Heart right ventricle (tissue), 16 donors: Measurements from ENCODE around the gene WFDC5. TPM values are rescaled to one million over a fixed set of nuclear protein-coding genes. Genes with fewer than 3 reads are reported as not detected.
"Not testable (repeated sequence)": the region's sequence is repeated elsewhere in the genome, so short reads cannot be mapped to it uniquely, and the experiment has no call there.

Experiments used
- ATAC-seq, 8 donors: fragments of 200-7000 bp; cut with Tn5 transposase; one replicate each; pipeline ENCODE4 v1.9.1; 2020; ENCODE audit warnings: mild to moderate bottlenecking in 8 of 8, moderate library complexity in 8 of 8, moderate number of reproducible peaks in 1 of 8
- DNase-seq, 2 donors: peaks; one replicate each; pipeline ENCODE4 v3.0.0-alpha.2; 2020
- H3K27ac ChIP-seq, 10 donors: fragments of 200-600 bp; sonication (generic) in 2 of 10; one replicate each; pipeline versions ENCODE4 v1.5.0 to v1.8.0; 2020 to 2022; ENCODE audit warnings: mild to moderate bottlenecking in 3 of 10
- H3K27me3 ChIP-seq, 7 donors: fragments of 200-600 bp; one replicate each; pipeline ENCODE4 v1.8.0; 2021 to 2022; ENCODE audit warnings: mild to moderate bottlenecking in 2 of 7
- H3K36me3 ChIP-seq, 9 donors: fragments of 200-600 bp; sonication (generic) in 1 of 9; one replicate each; pipeline versions ENCODE4 v1.5.0 to v1.8.0; 2020 to 2022; ENCODE audit warnings: mild to moderate bottlenecking in 2 of 9
- H3K4me1 ChIP-seq, 9 donors: fragments of 200-600 bp; sonication (generic) in 1 of 9; one replicate each; pipeline versions ENCODE4 v1.5.0 to v1.8.0; 2020 to 2022; ENCODE audit warnings: mild to moderate bottlenecking in 4 of 9
- H3K4me3 ChIP-seq, 10 donors: fragments of 200-600 bp; sonication (generic) in 2 of 10; one replicate each; pipeline versions ENCODE4 v1.5.0 to v1.8.0; 2020 to 2022; ENCODE audit warnings: mild to moderate bottlenecking in 7 of 10, moderate library complexity in 2 of 10
- H3K9me3 ChIP-seq, 11 donors: fragments of 200-600 bp in 10 of 11; sonication (generic) in 2 of 11; one replicate each; pipeline versions ENCODE4 v1.5.0 to v1.8.0; 2013 to 2022; ENCODE audit warnings: mild to moderate bottlenecking in 2 of 11, control low read depth in 1 of 11, moderate library complexity in 1 of 11
- CTCF ChIP-seq, 9 donors: fragments of 200-600 bp; sonication (generic) in 2 of 9; IDR thresholded peaks; one replicate each; pipeline versions ENCODE4 v1.5.0 to v1.8.0; 2021 to 2022; ENCODE audit warnings: antibody characterized with exemption in 9 of 9, mild to moderate bottlenecking in 5 of 9, moderate library complexity in 1 of 9
- WGBS, 2 donors: extraction: QIAGEN DNeasy Blood & Tissue Kit; methylation state at CpG; one replicate each; pipeline ENCODE4 v1.1.7; 2013; ENCODE audit warnings: inconsistent platforms in 1 of 2; 5-methylcytosine and 5-hydroxymethylcytosine counted together
- intact Hi-C, 10 donors: fragments of 100-400 bp; cut with DNase I; formaldehyde crosslinking; loops; one replicate each; pipeline versions ENCODE4 v1.11.1 to v1.14.2; 2022
- polyA plus RNA-seq, 2 donors: library from polyadenylated mRNA; stranded (reverse); fragments of 200-250 nt; gene quantifications; one replicate each; pipeline ENCODE4 v1.2.3, GENCODE V29; 2013
- total RNA-seq, 10 donors: library from RNA; stranded (reverse); fragmentation: NEBNext Ultra II Directional in 3 of 10; extraction: Animal tissue kit (Norgen Biotek cat#: 25700) in 3 of 10; gene quantifications; one replicate each; pipeline versions ENCODE4 v1.2.1 to v1.2.4, GENCODE V29; 2021 to 2023
- donor health status: Arrhythmogenic right ventricular cardiomyopathy.
- donor health status: ischemic (EF 13 %, LVEDD 7.1; RV severe dilation, severe dysfunction).
- donor health status: healthy with polysubstance abuse.
- donor health status: DM: no; HTN: yes; CAD: no.
- donor health status: DM: no; HTN: no; CAD: no.
- donor health status: ischemic (EF 25% LVEDD 6.9; RV normal size, moderate dysfunction).
- donor health status: ischemic (EF 25% LVEDD 5.7; RV mildly dilated, moderate dysfunction).
- donor health status: healthy.
- donor health status: DM: yes; HTN: yes; CAD: no.
- donor health status: Ischemic cardiomyopathy.
- donor health status: ischemic (EF 35%, LVEDD 5.7; RV mildly dilated, moderate dysfunction).
- donor health status: nonischemic (EF 11% LVEDD 7.7; RV severe dilation, severe dysfunction).
- donor health status: DM: yes; HTN: yes; CAD: no.
- donor health status: PGD.
- donor health status: ischemic (EF 29% LVEDD 5.4; RV normal size, mild dysfunction).
- donor health status: nonischemic (EF 23%, LVEDD 6.1; RV moderate dilation, normal function).

Gene WFDC5
- total and polyA plus RNA-seq, 12 donors: not detected

DNA sequence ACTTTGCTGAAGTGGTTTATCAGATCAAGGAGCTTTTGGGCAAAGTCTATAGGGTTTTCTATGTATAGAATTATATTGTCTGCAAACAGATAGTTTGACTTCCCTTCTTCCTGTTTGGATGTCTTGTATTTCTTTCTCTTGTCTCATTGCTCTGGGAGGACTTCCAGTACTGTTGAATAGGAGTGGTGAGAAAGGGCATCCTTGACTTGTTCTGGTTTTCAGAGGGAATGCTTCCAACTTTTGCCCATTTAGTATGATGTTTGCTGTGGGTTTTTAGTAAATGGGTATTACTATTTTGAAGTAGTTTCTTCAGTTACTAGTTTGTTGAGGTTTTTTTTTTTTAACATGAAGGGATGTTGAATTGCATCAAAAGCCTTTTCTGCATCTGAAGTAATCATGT, 50.2 kb downstream of the WFDC5 start:
- ATAC-seq: no peak

GRCh38 chr20:45063107-45063506, 51.9 kb downstream of the WFDC5 start:
- H3K36me3 ChIP-seq: peaks cover 0 to 24% (median 0%) of the 10 kb centered on the region in 9 donors
- H3K27me3 ChIP-seq, H3K4me1 ChIP-seq, DNase-seq, H3K9me3 ChIP-seq, ATAC-seq, H3K27ac ChIP-seq, intact Hi-C loops, H3K4me3 ChIP-seq: not testable (repeated sequence)
- WGBS, 2 donors: 89 to 99% methylated on average over 2 of the region's 2 CpGs

More for the DNA sequence above, 50.2 kb downstream of the WFDC5 start:
- intact Hi-C loops: no loop called here
- no peak for DNase-seq
- Histone ChIP-seq H3K27me3 (no peaks in the 10 kb centered on the region), H3K9me3 (no peaks in the 10 kb centered on the region), H3K4me1 (peaks cover 0 to 5% (median 0%) of the 10 kb centered on the region in 9 donors), H3K36me3 (peaks cover 0 to 35% (median 0%) of the 10 kb centered on the region in 9 donors), H3K27ac (no peak overlapping the region), H3K4me3 (no peak overlapping the region)
- TF ChIP-seq CTCF (IDR thresholded peaks at IDR 0.05): no peak

DNA sequence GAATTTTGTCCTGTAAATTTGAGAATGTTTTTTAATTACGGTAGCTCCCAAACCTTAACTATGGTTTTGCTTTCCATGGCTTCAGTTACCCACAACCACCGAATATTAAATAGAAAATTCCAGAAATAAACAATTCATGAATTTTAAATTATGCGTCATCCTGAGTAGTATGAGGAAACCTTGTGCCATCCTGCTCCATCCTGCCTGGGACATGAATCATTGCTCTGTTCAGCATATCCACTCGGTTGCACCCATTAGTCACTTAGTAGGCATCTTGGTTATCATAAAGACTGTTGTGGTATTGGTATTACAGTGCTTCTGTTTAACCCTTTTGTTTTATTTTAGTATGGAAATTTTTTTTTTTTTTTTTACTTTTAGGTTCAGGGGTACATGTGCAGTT, 53.7 kb downstream of the WFDC5 start:
- no peaks in the 10 kb centered on the region for H3K4me1 ChIP-seq
- whole genome bisulfite sequencing, 2 donors: 77 to 84% methylated on average over 4 of the region's 4 CpGs
- no peaks in the 10 kb centered on the region for H3K9me3 ChIP-seq
- no peak for ATAC-seq
- intact Hi-C loops: no loop called here
- peaks cover 0 to 26% (median 0%) of the 10 kb centered on the region in 9 donors for H3K36me3 ChIP-seq
- TF ChIP-seq CTCF (IDR thresholded peaks at IDR 0.05): no peak
- DNase-seq: no peak
- H3K4me3 ChIP-seq: no peak overlapping the region
- no peaks in the 10 kb centered on the region for H3K27me3 ChIP-seq
- no peak overlapping the region for H3K27ac ChIP-seq

- Histone ChIP-seq H3K27me3 (no peaks in the 10 kb centered on the region), H3K9me3 (no peaks in the 10 kb centered on the region), H3K4me1 (no peaks in the 10 kb centered on the region), H3K36me3 (peaks cover 0 to 35% (median 0%) of the 10 kb centered on the region in 9 donors), H3K27ac (no peak overlapping the region), H3K4me3 (no peak overlapping the region)
- no peak for ATAC-seq
- 85% methylated on average over 4 of the region's 4 CpGs for WGBS, 2 donors
- no peak for DNase-seq
- TF ChIP-seq CTCF (IDR thresholded peaks at IDR 0.05): no peak
- intact Hi-C loops: no loop called here
Measured at GRCh38 chr20:45060294-45060693, 54.7 kb downstream of the WFDC5 start.

Other genes starting within 250 kb of the WFDC5 start
- gene YWHAB, start 229.5 kb downstream of the WFDC5 start, total RNA-seq: 100 to 1,000 TPM in 8 of 10 donors, 10 to 100 TPM in 2; 89.1 to 130 (median 116) TPM
- 10 to 100 TPM; 37.9 to 96.7 TPM for gene YWHAB, start 229.5 kb downstream of the WFDC5 start, polyA plus RNA-seq
- gene PABPC1L, start 205.1 kb downstream of the WFDC5 start, total RNA-seq: 1 to 10 TPM in 9 of 10 donors, under 1 TPM in 1; 0.89 to 3.4 (median 1.8) TPM
- 10 to 100 TPM in 1 of 2 donors, 1 to 10 TPM in 1; 2.6 to 14.3 TPM for gene PABPC1L, start 205.1 kb downstream of the WFDC5 start, polyA plus RNA-seq
- gene TOMM34, start 154.8 kb downstream of the WFDC5 start, total RNA-seq: 10 to 100 TPM in 5 of 10 donors, 1 to 10 TPM in 5; 7.8 to 15.8 (median 10.3) TPM
- gene TOMM34, start 154.8 kb downstream of the WFDC5 start, polyA plus RNA-seq: 10 to 100 TPM in 1 of 2 donors, 1 to 10 TPM in 1; 3.4 to 21.2 TPM
- gene STK4, start 148.7 kb downstream of the WFDC5 start, total RNA-seq: 10 to 100 TPM in 2 of 10 donors, 1 to 10 TPM in 8; 7.7 to 18.1 (median 8.2) TPM
- 1 to 10 TPM; 3.7 to 4.8 TPM for gene STK4, start 148.7 kb downstream of the WFDC5 start, polyA plus RNA-seq
- gene KCNS1, start 14.0 kb downstream of the WFDC5 start, total RNA-seq: under 1 TPM in 1 of 10 donors, not detected in 9; 0.09 TPM
- under 1 TPM in 1 of 2 donors, not detected in 1; 0.04 TPM for gene KCNS1, start 14.0 kb downstream of the WFDC5 start, polyA plus RNA-seq
- not detected for gene WFDC12, start 9.3 kb upstream of the WFDC5 start, total RNA-seq
- gene WFDC12, start 9.3 kb upstream of the WFDC5 start, polyA plus RNA-seq: not detected
- 1 to 10 TPM in 1 of 10 donors, under 1 TPM in 1, not detected in 8; 0.57 to 1.9 TPM for gene PI3, start 59.7 kb upstream of the WFDC5 start, total RNA-seq
- gene PI3, start 59.7 kb upstream of the WFDC5 start, polyA plus RNA-seq: under 1 TPM in 1 of 2 donors, not detected in 1; 0.67 TPM
- not detected for gene SEMG1, start 91.9 kb upstream of the WFDC5 start, total RNA-seq
- not detected for gene SEMG1, start 91.9 kb upstream of the WFDC5 start, polyA plus RNA-seq
- not detected for gene SEMG2, start 106.2 kb upstream of the WFDC5 start, total RNA-seq
- gene SEMG2, start 106.2 kb upstream of the WFDC5 start, polyA plus RNA-seq: not detected
- 1 to 10 TPM in 4 of 10 donors, under 1 TPM in 2, not detected in 4; 0.43 to 5.1 (median 1.2) TPM for gene SLPI, start 139.4 kb upstream of the WFDC5 start, total RNA-seq
- 1 to 10 TPM; 2.6 to 2.9 TPM for gene SLPI, start 139.4 kb upstream of the WFDC5 start, polyA plus RNA-seq
- gene RBPJL, start 191.7 kb upstream of the WFDC5 start, total RNA-seq: not detected
- under 1 TPM in 1 of 2 donors, not detected in 1; 0.06 TPM for gene RBPJL, start 191.7 kb upstream of the WFDC5 start, polyA plus RNA-seq
- gene MATN4, start 193.1 kb upstream of the WFDC5 start, total RNA-seq: under 1 TPM in 2 of 10 donors, not detected in 8; 0.24 to 0.28 TPM
- under 1 TPM in 1 of 2 donors, not detected in 1; 0.06 TPM for gene MATN4, start 193.1 kb upstream of the WFDC5 start, polyA plus RNA-seq
- gene SDC4, start 233.2 kb upstream of the WFDC5 start, total RNA-seq: 100 to 1,000 TPM in 5 of 10 donors, 10 to 100 TPM in 5; 66.9 to 161 (median 102) TPM
- 10 to 100 TPM; 48.4 to 64.5 TPM for gene SDC4, start 233.2 kb upstream of the WFDC5 start, polyA plus RNA-seq
- 10 to 100 TPM; 13.9 to 27.9 (median 18.2) TPM for gene SYS1, start 248.0 kb upstream of the WFDC5 start, total RNA-seq
- 10 to 100 TPM; 11.7 to 34.5 TPM for gene SYS1, start 248.0 kb upstream of the WFDC5 start, polyA plus RNA-seq